PFSK-1 (cell line): ENCODE measurements around the gene YLPM1.

Experiments
- FOXP2 ChIP-seq: optimal IDR thresholded peaks from 2 replicates; pipeline ENCODE3; 2011; ENCODE audit warnings: borderline replicate concordance, control low read depth, inconsistent platforms; ENCODE audit not compliant: insufficient read depth; ENCODE audit errors: extremely low read length, extremely low read depth
- POLR2AphosphoS5 ChIP-seq: IDR thresholded peaks from 2 replicates; pipeline ENCODE4 v1.6.1; 2012; ENCODE audit warnings: low read depth, mild to moderate bottlenecking, control low read depth, low read length, moderate library complexity
- REST ChIP-seq, 2 experiments: IDR thresholded peaks; 2 replicates each; pipeline versions ENCODE4 v1.6.1 to v1.8.0; 2011 to 2012; ENCODE audit warnings: low read depth in 2 of 2, low read length in 2 of 2, control low read depth in 1 of 2, inconsistent platforms in 1 of 2, mild to moderate bottlenecking in 1 of 2, moderate library complexity in 1 of 2; ENCODE audit not compliant: insufficient read depth in 1 of 2
- SIN3A ChIP-seq: IDR thresholded peaks from 2 replicates; pipeline ENCODE4 v1.6.1; 2012; ENCODE audit warnings: mild to moderate bottlenecking, low read length, moderate library complexity, borderline replicate concordance; ENCODE audit not compliant: insufficient read depth
- TAF1 ChIP-seq: IDR thresholded peaks from 2 replicates; pipeline ENCODE4 v1.6.1; 2012; ENCODE audit warnings: low read length, control low read depth, borderline replicate concordance; ENCODE audit not compliant: insufficient read depth

Gene YLPM1

DNA sequence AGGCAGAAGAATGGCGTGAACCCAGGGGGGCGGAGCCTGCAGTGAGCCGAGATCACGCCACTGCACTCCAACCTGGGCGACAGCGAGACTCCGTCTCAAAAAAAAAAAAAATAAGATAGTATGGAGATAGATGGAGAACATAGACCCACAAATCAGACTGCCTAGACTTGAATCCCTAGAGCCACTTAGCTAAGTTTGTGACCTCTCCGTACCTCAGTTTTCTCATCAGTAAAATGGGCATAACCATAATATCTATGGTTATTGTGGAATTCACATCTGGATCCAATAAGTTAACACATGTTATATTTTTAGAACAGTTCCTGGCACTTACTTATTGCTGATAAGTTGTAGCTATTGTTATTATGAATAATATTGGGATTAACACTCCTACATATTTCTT lies 105.6 kb downstream of the YLPM1 start:
- no peak for TF ChIP-seq FOXP2
- no peak for TF ChIP-seq SIN3A
- no peak for TF ChIP-seq POLR2AphosphoS5

DNA sequence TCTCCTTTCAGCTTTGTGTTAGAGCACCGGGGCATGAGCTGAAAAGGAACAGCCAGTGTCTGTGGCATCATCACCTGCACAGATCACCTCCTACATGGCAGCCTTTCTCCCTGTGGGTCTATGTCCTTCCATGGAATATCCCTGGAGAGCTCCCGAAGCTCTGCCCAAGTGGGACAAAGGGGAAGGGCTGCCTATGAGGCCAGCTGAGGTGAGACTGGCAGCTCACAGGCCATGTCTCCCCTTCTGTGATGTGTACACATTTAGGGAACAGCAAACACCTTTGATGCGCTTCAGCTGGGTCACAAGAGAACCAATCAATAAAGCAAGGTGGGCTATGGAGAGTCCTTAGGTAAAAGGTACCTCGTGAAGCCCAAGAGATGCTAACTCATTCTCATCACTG lies 108.7 kb downstream of the YLPM1 start:
- TF ChIP-seq SIN3A (no peak), TAF1 (no peak), POLR2AphosphoS5 (no peak), FOXP2 (no peak), REST (IDR thresholded peaks at IDR 0.05; ENCODE audit: insufficient read depth in 1 of 2, low read depth in 2 of 2, low read length in 2 of 2) (no peak)

- TF ChIP-seq FOXP2 (no peak), REST (IDR thresholded peaks at IDR 0.05; ENCODE audit: insufficient read depth in 1 of 2, low read depth in 2 of 2, low read length in 2 of 2) (no peak), SIN3A (no peak), TAF1 (no peak), POLR2AphosphoS5 (no peak)
These were observed 112.1 kb downstream of the YLPM1 start for GRCh38 chr14:74875204-74875603.

DNA sequence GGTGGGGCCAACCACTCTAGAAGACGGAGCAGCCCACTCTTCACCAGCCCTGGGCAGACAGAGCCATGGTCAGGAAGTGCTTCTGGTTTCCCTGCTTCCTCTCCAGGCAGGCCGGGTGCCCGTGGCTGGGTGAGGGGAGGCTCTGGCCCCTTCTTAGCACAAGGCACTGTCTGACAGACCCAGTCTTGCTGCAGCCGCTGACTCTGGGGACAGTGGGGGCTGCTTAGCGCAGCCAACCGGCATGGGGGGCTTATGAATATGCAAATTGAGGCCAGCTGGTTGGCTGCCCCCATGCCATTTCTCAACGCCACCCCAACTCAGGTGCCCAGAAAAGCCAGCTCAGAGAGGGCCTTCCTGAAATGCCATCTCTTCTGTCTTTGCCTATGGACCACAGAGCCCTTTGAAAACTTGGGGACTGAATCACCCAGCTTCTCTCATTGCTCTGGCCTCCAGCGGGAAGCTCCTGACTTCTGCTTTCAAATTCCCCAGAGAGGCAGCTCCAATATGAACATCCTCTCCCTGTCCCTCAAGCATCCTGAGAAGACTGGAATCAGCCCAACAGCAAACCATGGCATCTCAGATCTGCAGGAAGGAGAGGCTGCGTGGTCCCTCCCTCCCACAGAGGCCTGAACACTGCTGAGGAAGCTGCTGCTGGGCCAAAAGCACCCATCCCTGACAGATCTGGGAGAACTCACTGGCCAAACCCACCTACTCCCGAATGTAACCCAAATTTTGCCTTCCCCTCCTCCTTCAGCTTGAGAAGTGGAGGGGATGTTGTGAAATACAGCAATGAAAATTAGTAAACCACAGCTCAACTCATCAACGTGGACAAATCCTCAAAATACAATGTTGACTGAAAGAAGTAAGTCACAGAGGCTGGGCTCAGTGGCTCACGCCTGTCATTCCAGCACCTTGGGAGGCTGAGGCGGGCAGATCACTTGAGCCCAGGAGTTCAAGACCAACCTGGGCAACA lies 113.1 kb downstream of the YLPM1 start, which contains the start of gene PROX2:
TSS of gene PROX2 (minus strand) at position 205 of the 973 bp plus-strand sequence. CDS start 12,311 bp downstream, outside the sequence.
- no peak for TF ChIP-seq POLR2AphosphoS5
- no peak for TF ChIP-seq FOXP2
- TF ChIP-seq SIN3A: no peak
- no peak for TF ChIP-seq TAF1
- TF ChIP-seq REST (IDR thresholded peaks at IDR 0.05; ENCODE audit: insufficient read depth in 1 of 2, low read depth in 2 of 2, low read length in 2 of 2): no peak

DNA sequence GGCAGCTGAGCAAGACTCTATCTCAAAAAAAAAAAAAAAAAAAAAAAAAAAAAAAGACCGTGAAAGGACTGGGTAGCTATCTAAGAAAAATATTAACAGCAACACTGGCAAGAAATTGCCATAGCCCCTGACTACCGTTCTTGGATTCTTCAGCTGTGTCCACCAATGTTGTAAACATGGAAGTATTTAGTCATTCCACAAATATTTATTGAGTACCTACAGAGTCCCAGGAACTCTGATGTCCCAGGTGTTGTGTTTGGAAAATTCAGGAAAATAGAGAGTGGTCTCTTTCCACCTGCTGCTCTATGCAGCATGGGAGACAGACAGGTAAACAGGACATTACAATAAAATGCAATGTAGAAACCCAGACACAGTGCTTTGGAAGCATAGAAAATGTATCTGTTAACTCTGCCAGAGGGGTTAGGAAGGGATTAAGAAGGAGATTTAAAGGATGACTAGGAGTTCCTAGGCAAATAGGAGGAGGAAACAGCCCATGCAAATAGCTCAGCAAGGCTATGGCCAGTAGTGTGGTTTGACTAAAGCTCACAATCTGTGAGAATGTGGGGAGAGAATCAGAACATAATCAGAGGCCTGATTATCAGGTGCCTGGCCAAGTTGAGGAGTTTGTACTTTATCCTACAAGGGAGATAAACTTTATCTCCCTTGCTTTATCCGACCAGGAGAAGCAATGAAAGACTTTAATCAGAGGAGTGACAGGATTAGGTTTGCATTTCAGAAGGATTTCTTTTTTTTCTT lies 116.5 kb downstream of the YLPM1 start:
- TF ChIP-seq FOXP2 (no peak), TAF1 (no peak), SIN3A (no peak), REST (IDR thresholded peaks at IDR 0.05; ENCODE audit: insufficient read depth in 1 of 2, low read depth in 2 of 2, low read length in 2 of 2) (no peak), POLR2AphosphoS5 (no peak)
